ENCODE data around the gene ERC2. TPM values are rescaled to one million over a fixed set of nuclear protein-coding genes. Genes with fewer than 3 reads are reported as not detected.

The ERC2 gene
- total RNA-seq, 1 experiment from 2014 or later = 0.77 TPM

DNA sequence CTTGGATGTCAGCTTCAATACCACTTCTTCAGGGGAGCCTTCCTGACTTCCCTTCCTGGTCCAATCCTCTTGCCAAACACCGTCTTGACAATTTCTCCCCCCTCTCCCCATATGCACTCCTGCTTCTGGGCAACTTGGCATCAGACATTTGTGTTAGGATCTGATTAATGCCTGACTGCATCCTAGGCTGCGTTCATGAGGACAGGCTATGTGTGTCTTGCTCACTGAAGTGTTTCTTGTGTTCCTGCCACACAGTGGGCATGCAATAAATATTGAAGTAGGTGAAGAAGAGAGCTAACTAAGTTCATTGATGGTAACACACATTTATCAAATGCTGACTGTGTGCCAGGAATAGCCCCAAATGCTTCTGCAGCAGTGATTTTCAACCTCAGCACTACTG, 944.8 kb downstream of the ERC2 start:
- Histone ChIP-seq H3K4me3 (ENCODE audit: low read length) (no peak overlapping the region), H3K27ac (ENCODE audit: low read length) (peak overlapping the region; percentile 83; the same call in 1 of the 2 replicates), H3K9me3 (ENCODE audit: low read length) (no peaks in the 10 kb centered on the region), H4K20me1 (ENCODE audit: low read length) (no peaks in the 10 kb centered on the region), H3K9ac (ENCODE audit: low read length) (no peak overlapping the region), H3F3A (ENCODE audit: low read length, unreplicated experiment) (no peaks in the 10 kb centered on the region), H3K36me3 (ENCODE audit: low read depth, low read length) (no peaks in the 10 kb centered on the region), H2AFZ (ENCODE audit: low read length) (no peak overlapping the region), H3K27me3 (ENCODE audit: low read length) (no peaks in the 10 kb centered on the region), H3K9me2 (replicated peaks; ENCODE audit: low read length) (no peaks in the 10 kb centered on the region), H3K79me2 (ENCODE audit: low read length) (no peaks in the 10 kb centered on the region), H3K4me2 (ENCODE audit: low read length) (peak overlapping the region; percentile 68), H3K4me1 (ENCODE audit: insufficient read depth, low read length) (peaks cover 51% of the 10 kb centered on the region)
- ATAC-seq = no peak
- DNase-seq = no peak
- no TSS peak for BruUV-seq (replicated peaks)
- ChIA-PET CTCF (interaction anchor here (1.7 kb wide), 1 partner anchor 39 kb away, joined by 5 read pairs; no protein-coding TSS in a partner anchor), POLR2A (ENCODE audit: unreplicated experiment) (no interaction called here)
- no peak for TF ChIP-seq CTCF (conservative IDR thresholded peaks at IDR 0.05; ENCODE audit: low read depth, low read length)
- no peak for TF ChIP-seq EZH2phosphoT487 (IDR thresholded peaks at IDR 0.05; ENCODE audit: borderline replicate concordance, low read length)
- TF ChIP-seq EZH2 (IDR thresholded peaks at IDR 0.05; ENCODE audit: low read length, unreplicated experiment) = no peak
- intact Hi-C loops (cut with micrococcal nuclease) = loop anchor here (10.0 kb wide), 1 partner anchor 371 kb away; no protein-coding TSS in a partner anchor

DNA sequence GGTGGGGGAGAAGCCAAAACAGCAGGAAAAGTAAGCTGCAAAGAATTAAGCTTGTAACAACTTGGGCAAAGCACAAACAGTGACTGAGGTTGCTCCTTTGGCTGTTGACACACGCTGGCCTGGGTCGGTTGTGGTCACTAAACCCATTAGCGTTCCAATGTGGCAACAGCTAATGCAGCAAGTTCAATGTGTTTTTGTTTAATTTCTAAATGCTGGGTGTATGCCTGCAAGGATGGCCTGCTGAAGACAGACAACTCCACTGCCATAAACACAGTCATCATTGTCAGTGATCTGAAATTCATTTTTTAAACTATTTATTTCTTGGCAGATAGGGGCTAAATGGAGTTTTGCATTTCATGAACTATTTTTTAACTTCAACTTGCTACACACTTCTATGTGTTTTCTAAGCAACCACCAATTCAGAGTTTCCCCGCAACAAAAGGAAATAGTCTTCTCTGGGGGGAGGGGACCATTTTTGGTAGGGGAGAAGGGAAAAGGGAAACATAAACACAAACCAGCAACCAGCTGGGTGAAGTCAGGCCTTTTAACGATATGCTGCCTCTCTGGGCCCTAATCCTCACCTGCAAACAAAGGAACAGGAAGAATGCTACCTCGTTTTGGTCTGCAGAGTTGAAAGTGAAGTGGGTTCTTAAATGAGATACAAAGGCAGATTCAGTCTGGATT, 946.4 kb downstream of the ERC2 start:
- H2AFZ ChIP-seq (ENCODE audit: low read length) = no peak overlapping the region
- H3K4me2 ChIP-seq (ENCODE audit: low read length) = no peak overlapping the region
- peaks cover 59% of the 10 kb centered on the region for H3K4me1 ChIP-seq (ENCODE audit: insufficient read depth, low read length)
- H3K9me2 ChIP-seq (replicated peaks; ENCODE audit: low read length) = no peaks in the 10 kb centered on the region
- no peaks in the 10 kb centered on the region for H3K79me2 ChIP-seq (ENCODE audit: low read length)
- CTCF ChIA-PET = no interaction called here
- H4K20me1 ChIP-seq (ENCODE audit: low read length) = no peaks in the 10 kb centered on the region
- intact Hi-C loops (cut with micrococcal nuclease) = loop anchor here (10.0 kb wide), 1 partner anchor 373 kb away; no protein-coding TSS in a partner anchor
- H3K36me3 ChIP-seq (ENCODE audit: low read depth, low read length) = no peaks in the 10 kb centered on the region
- no peaks in the 10 kb centered on the region for H3F3A ChIP-seq (ENCODE audit: low read length, unreplicated experiment)
- no peak overlapping the region for H3K9ac ChIP-seq (ENCODE audit: low read length)
- no peaks in the 10 kb centered on the region for H3K27me3 ChIP-seq (ENCODE audit: low read length)
- POLR2A ChIA-PET (ENCODE audit: unreplicated experiment) = no interaction called here
- no peak for TF ChIP-seq CTCF (conservative IDR thresholded peaks at IDR 0.05; ENCODE audit: low read depth, low read length)
- no peak for TF ChIP-seq EZH2 (IDR thresholded peaks at IDR 0.05; ENCODE audit: low read length, unreplicated experiment)
- TF ChIP-seq EZH2phosphoT487 (IDR thresholded peaks at IDR 0.05; ENCODE audit: borderline replicate concordance, low read length) = no peak
- no peak overlapping the region for H3K4me3 ChIP-seq (ENCODE audit: low read length)
- ATAC-seq = no peak
- no peak overlapping the region for H3K27ac ChIP-seq (ENCODE audit: low read length)
- BruUV-seq (replicated peaks) = no TSS peak
- H3K9me3 ChIP-seq (ENCODE audit: low read length) = no peaks in the 10 kb centered on the region
- no peak for DNase-seq

GRCh38 chr3:55521064-55521737, 947.1 kb downstream of the ERC2 start:
- ChIA-PET CTCF (no interaction called here), POLR2A (ENCODE audit: unreplicated experiment) (no interaction called here)
- H3K9me2 ChIP-seq (replicated peaks; ENCODE audit: low read length) = no peaks in the 10 kb centered on the region
- no peaks in the 10 kb centered on the region for H3F3A ChIP-seq (ENCODE audit: low read length, unreplicated experiment)
- H3K4me3 ChIP-seq (ENCODE audit: low read length) = no peak overlapping the region
- H2AFZ ChIP-seq (ENCODE audit: low read length) = no peak overlapping the region
- H3K9me3 ChIP-seq (ENCODE audit: low read length) = no peaks in the 10 kb centered on the region
- H3K9ac ChIP-seq (ENCODE audit: low read length) = no peak overlapping the region
- intact Hi-C loops (cut with micrococcal nuclease) = loop anchor here (10.0 kb wide), 1 partner anchor 374 kb away; no protein-coding TSS in a partner anchor
- H4K20me1 ChIP-seq (ENCODE audit: low read length) = no peaks in the 10 kb centered on the region
- TF ChIP-seq CTCF (conservative IDR thresholded peaks at IDR 0.05; ENCODE audit: low read depth, low read length) = no peak
- TF ChIP-seq EZH2phosphoT487 (IDR thresholded peaks at IDR 0.05; ENCODE audit: borderline replicate concordance, low read length) = no peak
- no peak for TF ChIP-seq EZH2 (IDR thresholded peaks at IDR 0.05; ENCODE audit: low read length, unreplicated experiment)
- H3K27me3 ChIP-seq (ENCODE audit: low read length) = no peaks in the 10 kb centered on the region
- H3K36me3 ChIP-seq (ENCODE audit: low read depth, low read length) = no peaks in the 10 kb centered on the region
- DNase-seq (no peak), ATAC-seq (no peak)
- no peaks in the 10 kb centered on the region for H3K79me2 ChIP-seq (ENCODE audit: low read length)
- H3K27ac ChIP-seq (ENCODE audit: low read length) = no peak overlapping the region
- H3K4me1 ChIP-seq (ENCODE audit: insufficient read depth, low read length) = peaks cover 52% of the 10 kb centered on the region
- no TSS peak for BruUV-seq (replicated peaks)
- no peak overlapping the region for H3K4me2 ChIP-seq (ENCODE audit: low read length)

Data from PC-3 (cell line).